ENCODE data around the gene ERC1. TPM values are rescaled to one million over a fixed set of nuclear protein-coding genes. Genes with fewer than 3 reads are reported as not detected.

Gene ERC1
- total and polyA plus RNA-seq, 9 of the 15 experiments (the other 6 are each of a cell fraction or from before 2014, with no cell fraction given), result 0.74 to 11.8 (median 4.8) TPM

- FAIRE-seq (no peak), DNase-seq (ENCODE audit: extremely low read depth in 1 of 4, low spot score in 3 of 4) (no peak)
Measured at GRCh38 chr12:1267243-1267642, 276.2 kb downstream of the ERC1 start.

More at GRCh38 chr12:1267243-1267642, 276.2 kb downstream of the ERC1 start:
- Histone ChIP-seq H3K79me2 (ENCODE audit: control insufficient read depth, insufficient read depth, low read length) (no peaks in the 10 kb centered on the region), H3K36me3 (ENCODE audit: control insufficient read depth, insufficient read depth, low read length) (peaks cover 2% of the 10 kb centered on the region; the same call in 1 of the 3 replicates), H3K9me3 (replicated peaks; ENCODE audit: control insufficient read depth, insufficient read depth, low read depth, low read length) (no peaks in the 10 kb centered on the region), H4K20me1 (replicated peaks; ENCODE audit: control insufficient read depth, insufficient read depth, low read length) (no peaks in the 10 kb centered on the region), H3K4me2 (ENCODE audit: insufficient read depth, low read length) (no peak overlapping the region), H3K4me3 (no peak overlapping the region), H3K27me3 (ENCODE audit: control insufficient read depth in 2 of 2, insufficient read depth in 2 of 2, low read length in 2 of 2) (no peaks in the 10 kb centered on the region), H3K9ac (ENCODE audit: insufficient read depth in 1 of 2, low read depth in 2 of 2, low read length in 2 of 2) (no peak overlapping the region), H3K9me1 (ENCODE audit: control insufficient read depth, insufficient read depth, low read length) (no peaks in the 10 kb centered on the region), H2AFZ (ENCODE audit: low read depth, low read length) (no peak overlapping the region), H3K27ac (ENCODE audit: extremely low read depth, low read depth, low read length) (no peak overlapping the region), H3K4me1 (replicated peaks in 1 of 2; ENCODE audit: control insufficient read depth in 2 of 2, insufficient read depth in 2 of 2, low read length in 2 of 2) (no peaks in the 10 kb centered on the region)
- intact Hi-C loops (cut with micrococcal nuclease), result loop anchor here (10.0 kb wide), 1 partner anchor 152 kb away; no protein-coding TSS in a partner anchor
- no TSS peak for BruUV-seq (replicated peaks)
- CTCF ChIA-PET (ENCODE audit: low intra/inter-chr PET ratio), result no interaction called here
- no peak for ATAC-seq
- in situ Hi-C loops (cut with MboI), result no loop called here
- WGBS (ENCODE audit: insufficient coverage, low coverage, missing lambda C conversion rate), result 81% methylated on average over 5 of the region's 7 CpGs
- POLR2A ChIA-PET, result no interaction called here
- TF ChIP-seq PCBP1 (IDR thresholded peaks at IDR 0.05; ENCODE audit: low read depth, low read length, poor library complexity, severe bottlenecking), result no peak
- TF ChIP-seq ZNF133 (CRISPR knock-in tag; IDR thresholded peaks at IDR 0.05), result no peak
- no peak for TF ChIP-seq ELF1 (tag; IDR thresholded peaks at IDR 0.05)
- no peak for TF ChIP-seq MEIS2 (IDR thresholded peaks at IDR 0.05; ENCODE audit: partially characterized antibody)
- TF ChIP-seq MTA3 (IDR thresholded peaks at IDR 0.05; ENCODE audit: borderline replicate concordance), result no peak
- no peak for TF ChIP-seq XRCC3 (IDR thresholded peaks at IDR 0.05)
- no peak for TF ChIP-seq AFF4 (CRISPR knock-in tag; IDR thresholded peaks at IDR 0.05)
- TF ChIP-seq FOXO4 (CRISPR knock-in tag; IDR thresholded peaks at IDR 0.05), result no peak
- TF ChIP-seq EWSR1 (IDR thresholded peaks at IDR 0.05; ENCODE audit: borderline replicate concordance, low read depth, partially characterized antibody), result no peak
- TF ChIP-seq ZNF175 (CRISPR knock-in tag; IDR thresholded peaks at IDR 0.05; ENCODE audit: low read depth), result no peak
- no peak for TF ChIP-seq RBBP5 (IDR thresholded peaks at IDR 0.05; ENCODE audit: borderline replicate concordance, insufficient read depth, low read length, poor library complexity, severe bottlenecking)
- TF ChIP-seq ZNF274 (IDR thresholded peaks at IDR 0.05; ENCODE audit: borderline replicate concordance, low read depth, low read length), result no peak
- TF ChIP-seq L3MBTL2 (IDR thresholded peaks at IDR 0.05), result no peak
- no peak for TF ChIP-seq GTF2E2 (tag; IDR thresholded peaks at IDR 0.05)
- TF ChIP-seq FOXA1 (IDR thresholded peaks at IDR 0.05; ENCODE audit: borderline replicate concordance), result no peak
- TF ChIP-seq ETV5 (CRISPR knock-in tag; IDR thresholded peaks at IDR 0.05; ENCODE audit: low read depth), result no peak
- no peak for TF ChIP-seq ZNF311 (CRISPR knock-in tag; IDR thresholded peaks at IDR 0.05)
- no peak for TF ChIP-seq E2F4 (CRISPR knock-in tag; IDR thresholded peaks at IDR 0.05; ENCODE audit: low read depth)

Measured in K562 (cell line).